GM19193 (cell line): ENCODE data around the gene SH3YL1.

ENCODE experiments used
- POLR2A ChIP-seq: IDR thresholded peaks from 4 replicates; pipeline ENCODE4 v1.6.1; 2011; ENCODE audit not compliant: insufficient read depth, insufficient read length; ENCODE audit errors: extremely low read depth

Gene SH3YL1, protein sequence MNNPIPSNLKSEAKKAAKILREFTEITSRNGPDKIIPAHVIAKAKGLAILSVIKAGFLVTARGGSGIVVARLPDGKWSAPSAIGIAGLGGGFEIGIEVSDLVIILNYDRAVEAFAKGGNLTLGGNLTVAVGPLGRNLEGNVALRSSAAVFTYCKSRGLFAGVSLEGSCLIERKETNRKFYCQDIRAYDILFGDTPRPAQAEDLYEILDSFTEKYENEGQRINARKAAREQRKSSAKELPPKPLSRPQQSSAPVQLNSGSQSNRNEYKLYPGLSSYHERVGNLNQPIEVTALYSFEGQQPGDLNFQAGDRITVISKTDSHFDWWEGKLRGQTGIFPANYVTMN

GRCh38 chr2:263774-264492, at the start of gene SH3YL1:
TSS of gene SH3YL1 (minus strand) at chr2:264032. CDS start at chr2:263984, 48 bp downstream.
- no peak for TF ChIP-seq POLR2A

DNA sequence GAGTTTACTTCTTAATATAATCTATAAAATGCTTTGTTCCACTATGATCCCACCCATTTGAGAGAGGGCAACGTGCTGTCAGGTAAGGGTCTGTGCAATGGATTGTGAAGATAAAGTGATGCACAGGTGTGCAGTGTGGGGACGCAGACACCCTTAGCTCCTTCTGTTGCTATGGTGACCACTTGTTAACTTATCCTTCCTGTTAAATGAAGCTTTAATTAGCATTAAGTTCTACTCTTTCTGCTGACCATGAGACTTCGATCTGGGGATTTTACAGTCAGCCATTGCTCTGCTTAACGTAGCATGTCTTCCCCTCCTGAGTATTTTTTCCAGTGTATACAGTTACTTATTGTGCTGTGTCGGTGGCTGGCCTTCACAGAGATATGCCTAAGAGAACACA, 47.2 kb upstream of the SH3YL1 start:
- TF ChIP-seq POLR2A, result no peak

DNA sequence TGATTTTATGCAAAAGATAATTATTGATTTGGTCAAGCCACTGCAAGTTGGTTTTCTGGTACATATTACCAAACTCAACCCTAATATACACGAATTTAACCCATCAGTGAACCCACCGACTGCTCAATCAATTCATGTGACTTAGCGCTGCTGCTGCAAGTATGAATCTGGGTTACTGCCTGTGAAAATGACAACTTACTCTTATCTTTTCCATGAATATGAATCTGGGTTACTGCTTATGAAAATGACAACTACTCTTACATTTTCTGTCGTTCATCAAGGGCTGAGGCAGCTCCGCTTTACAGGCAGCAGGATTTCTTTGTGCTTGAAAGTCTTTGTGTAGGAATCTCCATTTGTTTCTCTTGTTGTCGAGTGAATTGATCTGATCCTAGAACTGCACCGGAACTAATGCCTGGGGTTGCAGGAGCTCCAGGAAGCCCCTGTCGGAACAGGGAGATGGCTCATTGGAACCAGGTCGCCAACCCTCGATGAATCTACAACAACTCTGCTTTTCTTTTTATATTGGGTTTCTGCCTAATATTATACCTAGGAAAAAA, 46.2 kb upstream of the SH3YL1 start:
- TF ChIP-seq POLR2A, result no peak

GRCh38 chr2:309148-309953, 45.5 kb upstream of the SH3YL1 start:
- no peak for TF ChIP-seq POLR2A

DNA sequence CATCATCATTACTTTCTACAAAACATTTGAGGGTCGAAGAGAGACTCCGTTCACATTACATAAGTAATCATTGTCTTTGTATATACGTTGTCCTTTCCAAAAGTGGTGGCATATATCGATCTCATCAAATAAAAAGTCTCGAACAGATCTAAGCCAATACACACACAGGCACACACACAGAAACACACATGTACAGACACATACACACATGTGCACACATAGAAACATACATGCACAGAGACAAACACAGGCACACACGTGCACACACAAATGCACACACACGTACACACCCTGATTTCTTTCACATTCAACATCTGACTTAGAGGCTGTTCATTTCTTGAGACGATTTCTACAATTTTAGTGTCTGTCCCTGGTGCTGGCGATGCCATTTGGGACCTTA, 41.5 kb upstream of the SH3YL1 start:
- no peak for TF ChIP-seq POLR2A

DNA sequence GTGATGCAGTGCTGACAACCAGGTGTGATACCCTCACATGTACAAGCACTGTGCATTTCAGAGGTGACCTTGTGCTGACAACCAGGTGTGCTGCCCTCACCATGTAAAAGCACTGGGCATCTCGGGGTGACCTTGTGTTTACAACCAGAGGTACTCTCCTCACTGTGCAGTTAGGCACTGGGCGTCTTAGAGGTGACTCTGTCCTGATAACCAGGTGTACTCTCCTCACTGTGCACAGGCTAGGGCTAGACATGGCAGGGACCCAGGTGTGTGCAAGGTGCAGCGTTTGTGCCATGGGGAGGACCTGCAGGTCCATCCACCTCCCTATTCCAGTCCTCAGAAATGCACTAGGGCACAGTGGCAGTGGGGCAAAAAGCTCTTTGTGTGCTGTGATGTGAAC, 32.5 kb upstream of the SH3YL1 start:
- TF ChIP-seq POLR2A, result no peak

DNA sequence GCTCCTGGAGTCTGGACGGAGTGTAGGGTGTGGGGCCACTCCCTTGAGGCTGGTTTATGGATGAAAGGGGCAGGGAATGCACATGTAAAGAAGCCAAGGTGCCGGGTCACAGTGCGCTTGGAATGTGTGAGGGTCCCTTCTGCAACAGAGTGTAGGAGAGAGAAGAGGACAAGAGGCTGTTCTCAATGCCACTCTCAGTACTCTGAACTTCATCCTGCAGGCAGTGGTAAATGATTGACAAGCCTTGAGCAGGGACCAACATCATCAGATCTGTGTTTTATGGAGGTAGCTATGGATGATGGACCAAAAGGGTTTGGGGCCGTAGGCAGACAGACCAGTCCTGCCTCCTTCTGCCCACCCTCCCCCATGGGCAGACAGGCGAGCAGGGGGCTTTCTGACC, 31.3 kb upstream of the SH3YL1 start:
- TF ChIP-seq POLR2A, result no peak

GRCh38 chr2:290090-290722, 26.4 kb upstream of the SH3YL1 start:
- TF ChIP-seq POLR2A, result no peak

GRCh38 chr2:289362-290089, 25.7 kb upstream of the SH3YL1 start:
- no peak for TF ChIP-seq POLR2A

GRCh38 chr2:288758-289361, 25.0 kb upstream of the SH3YL1 start:
- no peak for TF ChIP-seq POLR2A

DNA sequence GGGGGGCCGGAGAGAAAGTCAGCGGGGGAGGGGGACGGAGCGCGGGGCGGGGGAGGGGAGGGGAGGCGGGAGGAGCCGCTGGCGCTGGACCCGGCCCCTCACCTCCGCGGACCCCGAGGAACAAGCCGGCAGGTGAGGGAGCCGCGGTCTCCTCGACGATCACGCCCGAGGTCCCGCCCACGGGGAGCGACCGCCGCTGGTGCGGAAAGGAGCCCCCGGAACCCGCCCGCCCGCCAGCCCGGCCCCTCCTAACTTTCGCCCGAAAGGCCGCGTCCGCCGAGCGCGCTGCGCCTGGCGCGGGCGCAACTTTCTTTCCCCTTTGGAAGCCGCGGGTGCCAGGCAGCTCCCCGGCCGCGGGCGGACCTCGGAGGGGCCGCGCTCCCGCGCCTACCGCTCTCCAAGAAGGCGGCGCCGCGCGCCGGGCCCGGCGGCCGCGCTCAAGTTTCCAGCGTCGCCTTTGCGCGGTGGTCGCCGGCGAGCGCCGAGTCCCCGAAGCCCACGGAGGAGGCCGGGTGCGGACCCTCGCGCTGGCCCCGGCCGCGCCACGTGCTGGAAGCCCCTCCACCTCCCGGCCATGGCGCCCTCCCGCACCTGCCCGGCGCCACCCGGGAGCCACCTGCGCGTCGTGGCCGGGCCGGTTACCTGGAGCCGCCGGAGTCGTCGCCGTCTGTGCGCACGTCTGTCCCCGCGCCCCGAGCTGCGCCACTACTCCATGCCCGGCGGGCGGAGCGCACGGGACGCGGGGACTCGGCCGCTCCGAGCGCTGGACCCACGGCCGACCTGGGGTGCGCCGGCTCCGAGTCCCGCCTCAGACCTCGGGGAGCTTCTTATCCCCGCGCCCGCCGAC, 24.3 kb upstream of the SH3YL1 start, which contains the start of gene ALKAL2:
ALKAL2 (minus strand) TSS at position 181 of the 847 bp plus-strand sequence. CDS start 256 bp downstream, outside the sequence.
- TF ChIP-seq POLR2A, result no peak

DNA sequence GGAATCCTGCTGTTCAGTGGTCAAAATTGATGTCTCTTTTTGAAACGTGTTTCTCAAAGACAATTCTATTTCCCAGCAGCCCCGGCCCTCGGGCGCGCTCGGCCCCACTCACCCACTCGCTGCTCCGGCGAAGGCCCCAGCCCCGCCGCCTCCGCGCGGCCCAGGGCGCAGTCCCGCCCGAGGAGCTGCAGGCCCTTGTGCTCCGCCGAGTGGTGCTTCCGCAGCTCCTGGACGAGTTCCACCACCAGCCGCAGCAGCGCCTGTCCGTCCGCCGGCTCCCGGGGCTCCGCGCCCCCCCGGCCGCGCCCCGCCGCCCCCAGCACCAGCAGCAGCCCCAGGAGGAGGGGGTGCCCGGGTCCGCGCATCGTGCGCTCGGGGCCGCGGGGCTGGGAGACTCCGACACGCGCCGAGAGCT, 23.6 kb upstream of the SH3YL1 start:
- TF ChIP-seq POLR2A, result no peak

GRCh38 chr2:286774-287392, 23.1 kb upstream of the SH3YL1 start:
- TF ChIP-seq POLR2A, result no peak

GRCh38 chr2:286035-286434, 22.2 kb upstream of the SH3YL1 start:
- TF ChIP-seq POLR2A, result no peak
